IPS-18c (cell line): ENCODE results near the gene BBS9.
A peak's percentile ranks its signal among the peaks of the same experiment; 100 is the strongest.
"Not testable (repeated sequence)": the region's sequence is repeated elsewhere in the genome, so short reads cannot be mapped to it uniquely, and the experiment has no call there.

ENCODE experiments used
- H3K4me3 ChIP-seq: 2 replicates; pipeline ENCODE4 v1.7.0; 2013; ENCODE audit warnings: low read depth, mild to moderate bottlenecking, low read length, moderate library complexity; ENCODE audit not compliant: insufficient read depth
- H3K9me3 ChIP-seq: one replicate; pipeline ENCODE4 v1.6.1; 2013; ENCODE audit warnings: mild to moderate bottlenecking, low read length, moderate library complexity; ENCODE audit not compliant: control insufficient read depth, insufficient read depth

Gene BBS9

GRCh38 chr7:33527008-33527407, 397.6 kb downstream of the BBS9 start:
- H3K4me3 ChIP-seq, H3K9me3 ChIP-seq: not testable (repeated sequence)

GRCh38 chr7:33527613-33528012, 398.2 kb downstream of the BBS9 start:
- H3K4me3 ChIP-seq: peak overlapping the region; percentile 24; the same call in 1 of the 2 replicates
- H3K9me3 ChIP-seq: not testable (repeated sequence)

DNA sequence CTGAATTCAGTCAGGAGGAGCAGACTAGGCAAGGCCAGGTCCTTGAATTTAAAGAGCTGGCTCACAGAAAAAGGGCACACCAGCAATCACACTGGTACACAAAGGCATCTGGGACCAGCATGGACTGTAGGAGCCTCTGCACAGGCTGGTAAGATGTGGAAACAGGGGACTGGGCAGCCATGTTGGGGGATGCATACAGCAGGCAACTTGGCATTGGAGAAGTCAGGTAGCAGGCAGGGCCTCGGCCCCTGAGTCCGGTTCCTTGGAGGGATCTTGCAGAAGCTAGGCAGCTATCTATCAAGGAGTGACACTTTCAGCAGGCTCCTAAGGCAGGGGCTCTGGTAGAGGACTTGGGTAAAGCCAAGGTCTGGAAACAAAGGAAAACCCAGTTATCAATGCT, 399.7 kb downstream of the BBS9 start:
- no peaks in the 10 kb centered on the region for H3K9me3 ChIP-seq
- H3K4me3 ChIP-seq: no peak overlapping the region; the same call in 1 of the 2 replicates

DNA sequence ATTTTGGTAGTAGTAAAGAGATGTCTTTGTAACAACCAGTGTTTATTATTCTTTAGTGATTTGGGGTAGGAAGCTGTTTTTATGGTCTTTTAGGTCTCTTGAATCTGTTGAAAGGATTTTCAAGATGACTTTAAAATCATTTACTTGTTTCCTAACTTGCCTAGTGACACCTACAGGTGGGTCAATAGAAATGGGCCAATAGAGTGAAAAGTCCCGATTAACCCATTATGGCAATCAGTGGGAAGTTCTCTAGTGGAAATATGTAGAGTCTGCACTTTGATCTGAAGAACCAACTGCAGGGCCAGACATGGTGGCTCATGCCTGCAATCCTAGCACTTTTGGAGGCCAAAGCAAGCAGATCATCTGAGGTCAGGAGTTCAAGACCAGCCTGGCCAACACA, 401.3 kb downstream of the BBS9 start:
- H3K4me3 ChIP-seq: no peak overlapping the region
- no peaks in the 10 kb centered on the region for H3K9me3 ChIP-seq

- H3K4me3 ChIP-seq: no peak overlapping the region
- H3K9me3 ChIP-seq: no peaks in the 10 kb centered on the region
Measured at GRCh38 chr7:33531888-33532287, 402.5 kb downstream of the BBS9 start.

DNA sequence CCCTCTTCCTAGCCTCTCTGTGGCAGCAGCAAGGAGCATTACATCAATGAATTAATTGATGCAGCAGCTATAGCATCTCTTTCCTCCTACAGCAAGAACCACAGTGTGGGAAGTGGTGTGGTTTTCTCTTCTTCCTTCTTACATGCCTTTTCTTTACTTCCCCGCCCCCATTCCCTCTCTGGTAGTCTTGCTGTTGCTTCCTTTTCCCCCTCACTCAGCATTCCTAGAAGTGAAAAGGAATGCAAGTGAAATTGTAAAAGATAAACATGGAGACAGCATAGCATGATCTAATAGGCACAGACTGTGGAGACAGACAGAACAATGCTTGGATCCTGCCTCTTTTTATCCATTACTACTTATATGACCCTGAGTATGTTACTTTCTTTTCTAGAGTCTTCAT, 405.5 kb downstream of the BBS9 start:
- H3K9me3 ChIP-seq: peaks cover 2% of the 10 kb centered on the region
- H3K4me3 ChIP-seq: no peak overlapping the region; the same call in 1 of the 2 replicates

DNA sequence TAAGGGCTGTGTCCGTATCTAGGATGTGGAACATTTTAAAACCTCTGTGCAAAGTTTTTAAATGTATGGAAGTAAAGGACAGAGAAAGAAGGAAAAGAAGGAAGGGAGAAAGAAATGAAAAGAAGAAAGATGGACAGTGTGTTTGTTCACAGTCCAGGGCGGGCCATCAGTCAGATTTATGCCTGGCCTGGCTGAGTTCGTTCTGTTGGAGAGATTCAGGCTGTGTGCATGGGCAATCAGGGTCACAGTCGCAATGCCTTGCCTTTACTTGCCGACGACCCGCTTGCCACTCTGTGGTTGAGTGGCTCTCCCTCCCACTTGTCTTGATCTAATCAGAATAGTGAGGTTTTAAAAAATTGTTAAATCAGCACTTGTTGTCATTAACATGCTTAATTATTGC, 406.6 kb downstream of the BBS9 start:
- Histone ChIP-seq H3K4me3 (no peak overlapping the region), H3K9me3 (peaks cover 2% of the 10 kb centered on the region)

DNA sequence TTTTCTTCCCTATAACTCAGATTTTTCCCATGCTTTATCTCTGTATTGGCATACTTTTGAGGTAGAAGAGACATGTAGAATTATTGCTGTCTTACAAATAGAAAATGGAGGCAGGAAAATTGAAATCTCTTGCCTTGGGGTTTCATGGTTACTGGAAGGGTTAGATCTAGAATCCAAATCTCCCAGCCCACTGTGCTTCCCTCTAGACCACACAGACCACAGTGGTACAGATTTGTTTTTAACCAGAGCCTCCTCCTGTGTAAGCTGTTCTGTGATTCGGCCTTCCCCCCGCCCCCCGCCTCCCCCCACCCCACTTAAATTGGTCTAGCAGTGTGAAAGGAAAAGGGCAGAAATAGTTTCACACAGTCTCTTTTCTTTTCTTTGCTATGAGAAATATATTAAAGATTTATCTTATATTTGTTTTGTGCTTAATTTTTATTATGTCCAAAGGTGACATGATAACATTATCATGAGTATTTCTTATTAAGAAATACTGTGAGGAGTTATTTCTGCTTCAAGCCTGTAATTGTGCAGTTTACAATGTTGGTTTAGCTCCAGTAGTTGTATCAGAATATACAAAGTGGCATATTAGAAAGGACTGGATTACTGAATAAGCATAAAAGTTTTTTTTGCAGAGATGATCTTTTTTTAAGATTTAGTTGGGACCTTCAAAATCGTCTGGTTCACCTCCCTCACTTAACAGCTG, 407.2 kb downstream of the BBS9 start:
- H3K9me3 ChIP-seq: peaks cover 2% of the 10 kb centered on the region
- no peak overlapping the region for H3K4me3 ChIP-seq

- H3K4me3 ChIP-seq: no peak overlapping the region
Measured at GRCh38 chr7:33537104-33537477, 407.7 kb downstream of the BBS9 start.

DNA sequence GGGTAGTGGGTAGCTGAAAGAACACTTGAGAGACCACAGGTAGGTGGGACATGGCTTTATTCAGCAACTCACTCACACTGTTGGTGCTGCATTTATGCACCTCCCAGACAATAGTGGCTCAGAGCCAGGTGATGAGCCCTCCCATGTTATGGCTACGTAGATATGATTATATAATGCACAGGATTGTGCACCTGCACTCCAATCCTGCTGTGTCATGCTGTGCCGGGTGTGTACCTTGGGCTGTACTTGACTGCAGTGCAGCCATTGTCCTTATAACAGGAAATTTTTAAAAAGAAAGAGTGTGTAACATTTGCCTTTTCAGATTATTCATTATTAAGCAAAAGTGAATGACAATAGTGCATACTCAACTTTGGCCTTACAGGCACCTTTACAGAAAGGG, 409.8 kb downstream of the BBS9 start:
- Histone ChIP-seq H3K4me3 (no peak overlapping the region), H3K9me3 (peaks cover 2% of the 10 kb centered on the region)

More at GRCh38 chr7:33537104-33537477, 407.7 kb downstream of the BBS9 start:
- peaks cover 2% of the 10 kb centered on the region for H3K9me3 ChIP-seq

GRCh38 chr7:33539659-33540400, 410.5 kb downstream of the BBS9 start:
- Histone ChIP-seq H3K4me3 (no peak overlapping the region), H3K9me3 (peaks cover 2% of the 10 kb centered on the region)

GRCh38 chr7:33547880-33548279, 418.5 kb downstream of the BBS9 start:
- Histone ChIP-seq H3K9me3 (no peaks in the 10 kb centered on the region), H3K4me3 (no peak overlapping the region)

DNA sequence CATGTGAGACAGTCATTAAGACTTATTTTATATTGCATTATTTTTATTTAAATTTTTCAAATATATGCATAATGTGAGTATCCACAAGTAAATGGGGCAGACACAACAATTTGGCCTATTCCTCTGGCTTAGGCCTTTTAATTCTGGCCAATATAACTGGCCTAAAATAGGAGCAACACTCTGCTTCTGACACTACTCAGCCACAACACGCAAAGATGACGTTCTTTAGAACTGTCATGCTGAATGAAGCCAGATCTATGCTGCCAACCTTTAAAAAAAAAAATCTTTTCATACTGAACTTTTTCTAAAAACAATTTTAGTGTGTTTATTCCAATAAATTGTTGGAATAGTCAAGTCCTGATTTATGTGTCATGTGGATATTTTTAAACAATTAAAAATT, 421.0 kb downstream of the BBS9 start:
- H3K4me3 ChIP-seq: no peak overlapping the region
- H3K9me3 ChIP-seq: no peaks in the 10 kb centered on the region

DNA sequence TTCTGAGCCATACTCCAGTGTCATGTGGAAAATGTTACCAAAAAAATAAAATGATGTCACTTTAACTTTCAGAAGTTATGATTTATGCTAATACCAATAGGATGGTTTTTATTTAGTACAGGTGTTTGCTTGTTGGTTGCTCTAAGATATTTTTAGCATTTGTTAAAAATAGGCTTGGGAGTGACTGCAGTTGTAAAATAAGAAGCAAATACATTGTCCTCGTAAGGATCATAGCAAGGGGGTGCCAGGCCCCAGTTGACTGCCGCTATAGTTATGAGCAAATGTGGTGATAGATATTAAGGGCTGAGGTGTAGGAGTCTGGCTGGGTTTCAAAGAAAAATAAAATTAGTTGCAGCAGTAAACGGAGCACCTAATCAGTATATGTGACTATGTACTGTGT, 421.6 kb downstream of the BBS9 start:
- no peak overlapping the region for H3K4me3 ChIP-seq
- H3K9me3 ChIP-seq: no peaks in the 10 kb centered on the region

- no peak overlapping the region for H3K4me3 ChIP-seq
- no peaks in the 10 kb centered on the region for H3K9me3 ChIP-seq
Measured at GRCh38 chr7:33554046-33554445, 424.7 kb downstream of the BBS9 start.

GRCh38 chr7:33554576-33554975, 425.2 kb downstream of the BBS9 start:
- Histone ChIP-seq H3K4me3 (no peak overlapping the region), H3K9me3 (no peaks in the 10 kb centered on the region)

- H3K9me3 ChIP-seq: no peaks in the 10 kb centered on the region
- H3K4me3 ChIP-seq: no peak overlapping the region
Measured at GRCh38 chr7:33556472-33556871, 427.1 kb downstream of the BBS9 start.

GRCh38 chr7:33558549-33559323, 429.4 kb downstream of the BBS9 start:
- no peak overlapping the region for H3K4me3 ChIP-seq

More at GRCh38 chr7:33558549-33559323, 429.4 kb downstream of the BBS9 start:
- H3K9me3 ChIP-seq: no peaks in the 10 kb centered on the region
